ENCODE measurements around the gene LHFPL6.

LHFPL6 gene

GRCh38 chr13:39590466-39591036 lies 12.4 kb downstream of the LHFPL6 start:
- no peak for DNase-seq

DNA sequence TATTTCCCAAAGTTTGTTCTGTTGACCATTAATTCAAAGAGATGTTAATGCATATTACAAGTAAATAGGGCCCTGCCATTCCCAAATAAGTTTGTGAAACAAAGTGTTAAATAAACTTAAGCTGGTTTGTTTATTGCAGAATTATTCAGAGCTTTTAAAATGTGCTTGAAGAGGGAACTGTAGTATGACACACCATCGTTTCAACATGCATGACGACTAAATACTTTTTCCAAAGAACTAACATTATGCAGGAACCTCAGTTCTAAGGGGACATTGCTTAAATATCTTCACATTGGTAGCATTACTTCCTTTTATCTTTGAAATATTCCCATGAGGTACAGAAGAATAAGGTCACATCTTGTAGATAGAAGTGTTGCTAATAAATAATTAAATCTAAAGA lies 14.6 kb downstream of the LHFPL6 start:
- DNase-seq, result no peak

- no peak for DNase-seq
Observed at GRCh38 chr13:39587939-39588338, 15.1 kb downstream of the LHFPL6 start.

- no peak for DNase-seq
Observed at GRCh38 chr13:39586958-39587605, 15.9 kb downstream of the LHFPL6 start.

- DNase-seq, result no peak
Observed at GRCh38 chr13:39586151-39586550, 16.8 kb downstream of the LHFPL6 start.

DNA sequence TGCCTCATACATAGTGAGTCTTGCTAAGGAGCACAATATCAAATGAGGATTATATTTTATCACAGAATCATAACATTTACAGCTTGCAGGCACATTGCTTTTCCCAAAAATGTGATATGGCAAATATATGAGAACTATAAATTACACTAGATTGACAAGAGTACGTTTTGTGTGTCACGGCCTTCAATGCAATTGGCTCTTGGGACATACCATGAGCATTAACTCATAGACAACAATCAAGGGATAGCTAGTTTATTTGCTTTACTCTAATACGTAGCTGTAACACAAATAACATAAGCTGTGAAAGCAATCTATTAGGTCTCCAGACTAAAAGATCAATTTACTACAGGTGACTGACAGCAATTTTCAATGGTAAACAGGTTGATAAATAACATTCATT lies 17.8 kb downstream of the LHFPL6 start:
- no peak for DNase-seq

- DNase-seq, result no peak
Observed at GRCh38 chr13:39580881-39581575, 22.0 kb downstream of the LHFPL6 start.

- DNase-seq, result no peak
Observed at GRCh38 chr13:39578821-39579291, 24.1 kb downstream of the LHFPL6 start.

DNA sequence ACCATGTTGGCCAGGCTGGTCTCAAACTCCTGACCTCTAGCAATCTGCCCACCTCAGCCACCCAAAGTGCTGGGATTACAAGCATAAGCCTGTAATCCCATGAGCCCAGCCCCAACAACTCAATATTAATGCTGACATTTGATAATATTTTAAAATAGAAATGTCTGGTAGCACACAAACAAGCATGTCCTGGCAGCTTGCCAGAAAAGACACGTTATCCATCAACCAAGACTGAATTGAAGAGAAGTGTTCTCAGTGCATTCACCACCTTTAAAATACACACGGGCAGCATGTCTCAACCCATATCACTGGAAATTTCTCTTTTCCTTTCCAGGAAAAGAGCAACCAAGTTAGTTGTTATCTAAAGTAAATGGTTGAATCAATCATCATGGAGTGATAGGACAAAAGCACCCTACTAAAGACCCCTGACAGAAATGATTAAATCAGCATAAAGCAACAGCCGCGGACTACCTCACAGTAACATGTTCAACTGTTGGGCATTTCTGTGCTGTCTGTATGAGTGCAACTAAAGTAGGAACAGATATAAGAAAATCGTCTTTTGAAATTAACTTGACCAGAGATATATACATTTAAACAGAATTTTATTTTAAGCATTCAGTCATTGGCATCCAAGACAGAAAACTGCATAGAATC lies 25.0 kb downstream of the LHFPL6 start:
- no peak for DNase-seq

- no peak for DNase-seq
Observed at GRCh38 chr13:39577203-39577602, 25.8 kb downstream of the LHFPL6 start.

- DNase-seq, result no peak
Observed at GRCh38 chr13:39575641-39576238, 27.3 kb downstream of the LHFPL6 start.

DNA sequence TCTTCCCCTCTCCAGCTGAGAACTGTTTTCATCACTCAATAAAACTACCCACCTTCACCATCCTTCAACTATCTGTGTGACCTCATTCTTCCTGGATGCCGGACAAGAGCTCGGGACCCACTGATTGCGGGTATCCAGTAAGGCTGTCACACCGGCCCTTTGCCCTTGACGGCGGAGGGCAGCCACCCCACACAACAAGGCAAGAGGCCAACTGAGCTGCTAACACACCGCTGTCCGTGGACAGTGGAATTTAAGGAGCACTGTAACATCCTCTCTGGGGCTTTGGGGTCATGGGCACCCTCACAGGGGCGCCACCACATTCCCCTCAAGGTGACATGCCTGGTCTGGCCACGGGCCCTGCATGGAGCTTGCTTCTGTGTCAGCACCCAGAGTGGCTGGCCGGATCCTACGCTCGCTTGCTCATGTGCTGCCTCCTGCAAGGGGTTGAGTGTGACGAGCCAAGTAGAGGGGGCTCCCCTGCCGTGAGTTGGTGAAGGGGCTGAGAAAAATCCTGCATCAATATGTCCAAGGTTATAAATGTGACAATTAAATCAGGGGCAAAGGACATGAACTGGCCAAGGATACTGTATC lies 31.4 kb downstream of the LHFPL6 start:
- no peak for DNase-seq

DNA sequence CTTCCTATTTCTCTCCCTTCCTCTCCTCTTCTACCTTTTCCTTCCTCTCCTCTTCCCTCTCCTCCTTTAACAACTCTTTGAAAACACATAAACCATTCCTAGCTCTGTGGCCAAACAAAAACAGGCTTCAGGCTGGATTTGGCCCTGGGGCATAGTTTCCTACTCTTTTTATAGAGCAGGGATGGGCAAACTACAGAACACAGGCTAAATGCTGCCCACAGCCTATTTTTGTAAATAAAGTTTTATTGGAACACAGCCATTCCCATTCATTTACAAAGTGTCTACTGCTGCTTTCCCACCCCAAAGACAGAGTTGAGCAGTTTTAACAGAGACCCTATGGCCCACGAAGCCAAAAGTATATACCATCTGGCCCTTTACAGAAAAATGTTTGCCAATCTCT lies 35.4 kb downstream of the LHFPL6 start:
- no peak for DNase-seq

DNA sequence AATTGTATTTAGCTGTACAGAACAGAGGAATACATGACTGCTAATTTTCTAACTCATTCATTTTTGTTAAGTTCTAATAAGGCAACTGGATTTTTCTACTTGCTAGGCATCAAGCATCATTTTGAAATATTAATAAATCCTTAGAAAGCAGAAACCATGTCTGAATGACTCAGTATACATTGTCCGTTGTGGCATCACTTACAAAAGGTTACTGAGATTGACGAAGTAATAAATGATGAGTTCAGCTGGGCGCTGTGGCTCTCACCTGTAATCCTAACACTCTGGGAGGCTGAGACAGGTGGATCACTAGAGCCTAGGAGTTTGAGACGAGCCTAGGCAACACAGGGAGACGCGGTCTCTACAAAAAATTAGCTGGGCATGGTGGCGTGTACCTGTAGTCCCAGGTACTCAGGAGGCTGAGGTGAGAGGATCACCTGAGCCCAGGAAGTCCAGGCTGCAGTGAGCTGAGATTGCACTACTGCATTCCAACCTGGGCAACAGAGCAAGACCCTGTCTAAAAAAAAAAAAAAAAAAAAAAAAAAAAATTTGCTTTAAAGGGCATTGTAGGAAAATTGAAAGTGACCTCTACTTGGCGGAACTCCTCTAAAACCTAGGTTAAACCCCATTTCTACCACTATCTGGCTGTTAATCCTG lies 36.6 kb downstream of the LHFPL6 start:
- DNase-seq, result no peak

GRCh38 chr13:39565036-39565949 lies 37.7 kb downstream of the LHFPL6 start:
- DNase-seq, result no peak

- no peak for DNase-seq
Observed at GRCh38 chr13:39563470-39563735, 39.6 kb downstream of the LHFPL6 start.

DNA sequence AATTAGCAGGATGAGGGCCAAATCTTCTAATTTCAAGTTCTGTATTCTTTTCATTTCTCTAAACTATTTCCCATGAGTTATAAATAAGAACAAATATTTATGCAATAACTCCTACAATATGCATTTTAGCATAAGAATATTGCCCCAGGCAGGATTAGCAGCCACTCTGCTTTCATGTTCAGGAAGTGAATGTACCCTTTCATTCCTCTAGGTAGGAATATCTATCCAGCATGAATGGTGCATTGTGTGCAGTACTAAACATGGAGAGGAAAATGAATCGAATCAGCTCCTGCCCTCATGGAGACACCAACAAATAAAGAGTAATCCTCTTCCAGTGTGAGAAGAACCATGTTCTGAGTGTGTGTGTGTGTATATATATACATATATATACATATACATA lies 41.0 kb downstream of the LHFPL6 start:
- no peak for DNase-seq

GRCh38 chr13:39559847-39560246 lies 43.1 kb downstream of the LHFPL6 start:
- DNase-seq, result no peak

- DNase-seq, result no peak
Observed at GRCh38 chr13:39557285-39557955, 45.6 kb downstream of the LHFPL6 start.

- no peak for DNase-seq
Observed at GRCh38 chr13:39556866-39557265, 46.1 kb downstream of the LHFPL6 start.

DNA sequence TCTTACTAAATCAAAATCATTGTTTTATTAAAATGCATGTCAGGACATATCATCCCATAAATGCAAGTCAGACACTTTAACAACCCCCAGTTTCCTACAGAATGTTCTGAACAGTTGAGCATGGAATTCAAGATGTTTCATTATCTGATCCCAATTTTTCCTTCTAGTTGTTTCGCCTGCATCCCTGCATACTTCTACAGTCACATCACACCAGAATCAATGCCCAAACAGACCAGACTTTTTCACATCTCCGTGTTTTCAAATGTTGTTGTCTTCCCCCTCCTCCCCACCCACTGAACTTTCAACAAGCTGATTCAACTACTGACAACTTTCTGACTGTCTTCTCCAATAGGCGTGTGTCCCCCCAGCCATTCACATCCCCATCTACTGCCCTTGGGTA lies 48.6 kb downstream of the LHFPL6 start:
- no peak for DNase-seq

Measured in stimulated activated CD4-positive, alpha-beta T cell treated with anti-CD3 and anti-CD28 coated beads, Interleukin-15, amount 100 ng/mL, for 24 hours (primary cell).